HG02571 (cell line): ENCODE measurements around the gene CEP97.
"Not testable (repeated sequence)": the region's sequence is repeated elsewhere in the genome, so short reads cannot be mapped to it uniquely, and the experiment has no call there.

ENCODE experiments used
- ATAC-seq: cut with Tn5 transposase; IDR thresholded peaks from one replicate; pipeline ENCODE4 v1.9.1; 2021; ENCODE audit warnings: mild to moderate bottlenecking, moderate library complexity; ENCODE audit not compliant: unreplicated experiment

The CEP97 gene

GRCh38 chr3:101701696-101702634 lies 22.4 kb upstream of the CEP97 start:
- ATAC-seq: no peak

GRCh38 chr3:101702726-101703125 lies 21.7 kb upstream of the CEP97 start:
- ATAC-seq: no peak

- no peak for ATAC-seq
These were observed 21.2 kb upstream of the CEP97 start for GRCh38 chr3:101703169-101703568.

- not testable (repeated sequence) for ATAC-seq
These were observed 19.8 kb upstream of the CEP97 start for GRCh38 chr3:101704639-101705038.

- no peak for ATAC-seq
These were observed 15.3 kb upstream of the CEP97 start for GRCh38 chr3:101709126-101709525.

- ATAC-seq: no peak
These were observed 6.0 kb upstream of the CEP97 start for GRCh38 chr3:101718455-101718854.

- ATAC-seq: no peak
These were observed 4.7 kb upstream of the CEP97 start for GRCh38 chr3:101719604-101720185.

GRCh38 chr3:101720851-101721840 lies 3.3 kb upstream of the CEP97 start:
- no peak for ATAC-seq

GRCh38 chr3:101722394-101723173 lies 1.8 kb upstream of the CEP97 start:
- ATAC-seq: peak; percentile 42

GRCh38 chr3:101725194-101725889 lies 928 bp downstream of the CEP97 start:
- ATAC-seq: peak; percentile 18

GRCh38 chr3:101725890-101726275 lies 1.5 kb downstream of the CEP97 start:
- no peak for ATAC-seq

- no peak for ATAC-seq
These were observed 5.2 kb downstream of the CEP97 start for GRCh38 chr3:101729586-101729985.

GRCh38 chr3:101730839-101731238 lies 6.4 kb downstream of the CEP97 start:
- no peak for ATAC-seq

GRCh38 chr3:101732240-101732641 lies 7.8 kb downstream of the CEP97 start:
- no peak for ATAC-seq

GRCh38 chr3:101735833-101736232 lies 11.4 kb downstream of the CEP97 start:
- no peak for ATAC-seq

- ATAC-seq: not testable (repeated sequence)
These were observed 17.5 kb downstream of the CEP97 start for GRCh38 chr3:101741914-101742313.

GRCh38 chr3:101744811-101745210 lies 20.4 kb downstream of the CEP97 start:
- no peak for ATAC-seq

GRCh38 chr3:101745934-101746333 lies 21.5 kb downstream of the CEP97 start:
- not testable (repeated sequence) for ATAC-seq

- not testable (repeated sequence) for ATAC-seq
These were observed 29.1 kb downstream of the CEP97 start for GRCh38 chr3:101753386-101754113.
